H1 (cell line): ENCODE measurements around the gene ZFP90. TPM values are rescaled to one million over a fixed set of nuclear protein-coding genes. Genes with fewer than 3 reads are reported as not detected.

Experiments used
- CTCF ChIA-PET: fragments of 300-600 bp; sonication (Branson Sonifier 250); formaldehyde crosslinking; loops from one replicate; lab custom pipeline; 2021; ENCODE audit not compliant: partially characterized antibody; lab: Charles Lee
- POLR2A ChIA-PET: fragments of 300-600 bp; sonication (Branson Sonifier 250); formaldehyde crosslinking; loops from one replicate; lab custom pipeline; 2021; ENCODE audit warnings: inconsistent platforms; ENCODE audit not compliant: partially characterized antibody; lab: Charles Lee
- DNase-seq, 2 experiments: peaks; one replicate each; pipeline versions ENCODE4 v3.0.0 to v3.0.0-alpha.2; 2010 to 2022; ENCODE audit warnings: low spot score in 2 of 2, low read depth in 1 of 2, mixed read lengths in 1 of 2
- FAIRE-seq: peaks from 2 replicates; lab custom pipeline; 2011; peaks lifted over from hg19 to GRCh38; lab: Jason Lieb, UNC
- H2AFZ ChIP-seq: 2 replicates; pipeline ENCODE4 v1.8.1; 2012; ENCODE audit warnings: low read length, inconsistent platforms
- H2AK5ac ChIP-seq: 2 replicates; pipeline ENCODE4 v1.6.1; 2013; ENCODE audit warnings: low read depth, low read length
- H2BK120ac ChIP-seq: replicated peaks from 2 replicates; pipeline ENCODE3; 2013; ENCODE audit warnings: low read depth, low read length, inconsistent platforms
- H2BK12ac ChIP-seq: 2 replicates; pipeline ENCODE4 v1.6.1; 2013; ENCODE audit warnings: low read depth, low read length
- H2BK15ac ChIP-seq: 2 replicates; pipeline ENCODE4 v1.6.1; 2013; ENCODE audit warnings: low read length
- H2BK20ac ChIP-seq: 2 replicates; pipeline ENCODE4 v1.6.1; 2013; ENCODE audit warnings: low read length
- H2BK5ac ChIP-seq: 2 replicates; pipeline ENCODE4 v1.6.1; 2013; ENCODE audit warnings: low read depth, low read length
- H3K14ac ChIP-seq: 2 replicates; pipeline ENCODE4 v1.6.1; 2013; ENCODE audit warnings: inconsistent platforms; ENCODE audit not compliant: insufficient read length
- H3K18ac ChIP-seq: 2 replicates; pipeline ENCODE4 v1.6.1; 2013; ENCODE audit warnings: low read length; ENCODE audit errors: extremely low read depth
- H3K23ac ChIP-seq: 2 replicates; pipeline ENCODE4 v1.6.1; 2013; ENCODE audit warnings: inconsistent platforms; ENCODE audit not compliant: insufficient read length
- H3K23me2 ChIP-seq: 2 replicates; pipeline ENCODE4 v1.6.1; 2013; ENCODE audit warnings: low read depth, low read length
- H3K27ac ChIP-seq: 2 replicates; pipeline ENCODE4 v1.6.1; 2011; ENCODE audit warnings: low read depth, low read length, inconsistent platforms
- H3K27me3 ChIP-seq, 4 experiments: replicated peaks in 1 of 4; 1 replicate in 1 of 4; 2 replicates in 3 of 4; pipeline versions ENCODE4 v1.6.1 to v1.8.1; 2011 to 2013; ENCODE audit warnings: low read length in 3 of 4, mild to moderate bottlenecking in 3 of 4, inconsistent platforms in 2 of 4, mixed read lengths in 2 of 4, moderate library complexity in 1 of 4; ENCODE audit not compliant: control insufficient read depth in 3 of 4, insufficient read depth in 3 of 4; ENCODE audit errors: extremely low read depth in 1 of 4
- H3K36me3 ChIP-seq, 4 experiments: 2 replicates each; pipeline versions ENCODE4 v1.6.1 to v1.8.1; 2011 to 2013; ENCODE audit warnings: mild to moderate bottlenecking in 4 of 4, low read length in 3 of 4, moderate library complexity in 2 of 4, control low read depth in 1 of 4, inconsistent platforms in 1 of 4; ENCODE audit not compliant: insufficient read depth in 4 of 4, control insufficient read depth in 2 of 4
- H3K4ac ChIP-seq: replicated peaks from 2 replicates; pipeline ENCODE3; 2013; ENCODE audit warnings: low read length, low read depth, mixed read lengths, inconsistent platforms; ENCODE audit not compliant: insufficient read length
- H3K4me1 ChIP-seq, 4 experiments: replicated peaks in 1 of 4; 1 replicate in 1 of 4; 2 replicates in 3 of 4; pipeline versions ENCODE4 v1.6.1 to v1.8.1; 2011 to 2013; ENCODE audit warnings: low read length in 3 of 4, inconsistent platforms in 2 of 4, mixed read lengths in 1 of 4; ENCODE audit not compliant: insufficient read depth in 4 of 4, control insufficient read depth in 3 of 4
- H3K4me2 ChIP-seq, 2 experiments: 2 replicates each; pipeline versions ENCODE4 v1.6.1 to v1.8.1; 2011 to 2013; ENCODE audit warnings: low read depth in 2 of 2, low read length in 2 of 2, control low read depth in 1 of 2, inconsistent platforms in 1 of 2, mild to moderate bottlenecking in 1 of 2; ENCODE audit not compliant: insufficient read depth in 1 of 2
- H3K4me3 ChIP-seq, 4 experiments: fragments of 200-600, 300-600 bp in 1 of 4; sonication (generic), shearing (Covaris generic), sonication (Bioruptor Twin) in 1 of 4; 2 replicates each; pipeline versions ENCODE4 v1.5.1 to v1.8.1; 2011 to 2016; ENCODE audit warnings: low read length in 4 of 4, low read depth in 3 of 4, control low read depth in 2 of 4, inconsistent platforms in 2 of 4, mild to moderate bottlenecking in 2 of 4, mixed read lengths in 1 of 4, moderate library complexity in 1 of 4; ENCODE audit not compliant: insufficient read depth in 2 of 4; ENCODE audit errors: extremely low read depth in 1 of 4
- H3K56ac ChIP-seq: replicated peaks from 2 replicates; pipeline ENCODE3; 2013; ENCODE audit warnings: low read depth, mild to moderate bottlenecking, mixed read lengths, low read length, inconsistent platforms; ENCODE audit not compliant: insufficient read length
- H3K79me1 ChIP-seq: 2 replicates; pipeline ENCODE4 v1.6.1; 2013; ENCODE audit warnings: low read depth, low read length, control low read depth
- H3K79me2 ChIP-seq, 2 experiments: 2 replicates each; pipeline versions ENCODE4 v1.6.1 to v1.8.1; 2012 to 2013; ENCODE audit warnings: low read length in 2 of 2, mild to moderate bottlenecking in 2 of 2, inconsistent platforms in 1 of 2; ENCODE audit not compliant: insufficient read depth in 2 of 2, control insufficient read depth in 1 of 2
- H3K9ac ChIP-seq, 4 experiments: replicated peaks in 1 of 4; 1 replicate in 1 of 4; 2 replicates in 3 of 4; pipeline versions ENCODE4 v1.6.1 to v1.8.1; 2011 to 2013; ENCODE audit warnings: low read depth in 3 of 4, low read length in 3 of 4, control low read depth in 2 of 4, mild to moderate bottlenecking in 2 of 4, moderate library complexity in 2 of 4, inconsistent platforms in 1 of 4; ENCODE audit errors: extremely low read depth in 1 of 4
- H3K9me3 ChIP-seq, 2 experiments: 2 replicates each; pipeline versions ENCODE4 v1.6.1 to v1.8.1; 2012 to 2013; ENCODE audit warnings: mild to moderate bottlenecking in 2 of 2, moderate library complexity in 2 of 2, control low read depth in 1 of 2, inconsistent platforms in 1 of 2, low read depth in 1 of 2, low read length in 1 of 2, mixed read lengths in 1 of 2; ENCODE audit not compliant: insufficient read depth in 2 of 2
- H4K20me1 ChIP-seq, 2 experiments: replicated peaks in 1 of 2; 2 replicates each; pipeline versions ENCODE3 to v1.8.1; 2011 to 2013; ENCODE audit warnings: inconsistent platforms in 2 of 2, low read length in 2 of 2, mild to moderate bottlenecking in 1 of 2; ENCODE audit not compliant: insufficient read depth in 2 of 2, control insufficient read depth in 1 of 2
- H4K5ac ChIP-seq: 2 replicates; pipeline ENCODE4 v1.6.1; 2013; ENCODE audit warnings: low read length, low read depth, mixed read lengths, inconsistent platforms; ENCODE audit not compliant: insufficient read length
- H4K8ac ChIP-seq: 2 replicates; pipeline ENCODE4 v1.8.0; 2013; ENCODE audit warnings: mild to moderate bottlenecking, moderate library complexity, low read length, inconsistent platforms; ENCODE audit not compliant: insufficient read depth; ENCODE audit errors: extremely low read depth
- H4K91ac ChIP-seq: replicated peaks from 2 replicates; pipeline ENCODE3; 2013; ENCODE audit warnings: low read length, mixed read lengths, inconsistent platforms; ENCODE audit not compliant: insufficient read length
- BACH1 ChIP-seq: IDR thresholded peaks from 2 replicates; pipeline ENCODE4 v1.6.1; 2012; ENCODE audit warnings: low read length, improper control_type of control experiment
- CBX8 ChIP-seq: fragments of 300-800, 300-1000 bp; sonication (generic); IDR thresholded peaks from 2 replicates; pipeline ENCODE4 v1.7.1; 2016; ENCODE audit warnings: low read depth, low read length, borderline replicate concordance
- CHD2 ChIP-seq: IDR thresholded peaks from 2 replicates; pipeline ENCODE4 v1.6.1; 2012; ENCODE audit warnings: low read length, improper control_type of control experiment
- EGR1 ChIP-seq: IDR thresholded peaks from 2 replicates; pipeline ENCODE4 v1.6.1; 2011; ENCODE audit warnings: low read depth, low read length, borderline replicate concordance
- POLR2AphosphoS5 ChIP-seq: IDR thresholded peaks from 2 replicates; pipeline ENCODE4 v1.6.1; 2011; ENCODE audit warnings: low read depth, low read length
- RNF2 ChIP-seq: fragments of 200-900, 300-1000 bp; sonication (generic); IDR thresholded peaks from 2 replicates; pipeline ENCODE4 v1.7.1; 2016; ENCODE audit warnings: borderline replicate concordance, low read depth, mild to moderate bottlenecking, antibody characterized with exemption, low read length; ENCODE audit not compliant: poor library complexity, severe bottlenecking; ENCODE audit errors: missing control alignments
- SIN3A ChIP-seq, 2 experiments: IDR thresholded peaks in 1 of 2; conservative IDR thresholded peaks in 1 of 2; 2 replicates each; pipeline ENCODE4 v1.6.1; 2011 to 2012; ENCODE audit warnings: low read length in 2 of 2, improper control_type of control experiment in 1 of 2, low read depth in 1 of 2, mild to moderate bottlenecking in 1 of 2
- SIRT6 ChIP-seq: IDR thresholded peaks from one replicate; pipeline ENCODE4 v1.7.1; 2012; ENCODE audit warnings: low read length, inconsistent platforms
- TEAD4 ChIP-seq: IDR thresholded peaks from 2 replicates; pipeline ENCODE4 v1.6.1; 2012; ENCODE audit warnings: low read depth, low read length, inconsistent platforms, mixed read lengths
- YY1 ChIP-seq: IDR thresholded peaks from 2 replicates; pipeline ENCODE4 v1.6.1; 2011; ENCODE audit warnings: low read depth, mild to moderate bottlenecking, low read length
- WGBS, 2 experiments: shearing (Covaris generic) in 1 of 2; methylation state at CpG; one replicate each; pipeline versions ENCODE4 v1.1.6 to v1.1.7; 2013 to 2015; ENCODE audit warnings: low lambda C conversion rate in 2 of 2, mixed read lengths in 2 of 2, inconsistent platforms in 1 of 2, low coverage in 1 of 2, missing lambda C conversion rate in 1 of 2; ENCODE audit not compliant: insufficient replicate concordance in 2 of 2, insufficient coverage in 1 of 2, insufficient read length in 1 of 2; ENCODE audit errors: extremely low coverage in 1 of 2, missing lambda C conversion rate in 1 of 2; 5-methylcytosine and 5-hydroxymethylcytosine counted together
- polyA plus RNA-seq, 7 experiments: library from polyadenylated mRNA; depleted of rRNA in 3 of 7; stranded (reverse) in 5 of 7; unstranded in 2 of 7; fragments of >200 nt in 5 of 7; fragments of 200-250 nt in 2 of 7; gene quantifications; 1 replicate in 5 of 7; 2 replicates in 1 of 7; 4 replicates in 1 of 7; pipeline versions ENCODE4 v1.2.1 to v1.2.3, GENCODE V29; 2011 to 2013; ENCODE audit warnings: missing spikeins in 2 of 7, mixed read lengths in 2 of 7
- total RNA-seq: library from RNA; stranded (reverse); fragmentation: NEBNext Ultra II Directional; extraction: Animal tissue kit (Norgen Biotek cat#: 25700); gene quantifications from 2 replicates; pipeline ENCODE4 v1.2.1, GENCODE V29; 2021

Gene ZFP90
- total and polyA plus RNA-seq, 2 of the 8 experiments (the other 6 are each of a cell fraction or from before 2014, with no cell fraction given): 10.3 to 19.1 TPM

GRCh38 chr16:68526143-68526781 lies 12.8 kb upstream of the ZFP90 start:
- ChIA-PET CTCF (interaction anchor here (0.9 to 6.4 kb wide), 6 partner anchors 11 to 164 kb away, joined by 3 to 72 read pairs (median 10); no protein-coding TSS in a partner anchor), POLR2A (interaction anchor here (0.9 to 1.5 kb wide), 2 partner anchors 51 to 634 kb away, joined by 3 read pairs; no protein-coding TSS in a partner anchor)
- Histone ChIP-seq H2BK20ac (no peak overlapping the region), H3K79me1 (no peaks in the 10 kb centered on the region), H3K4me2 (no peak overlapping the region), H3K36me3 (no peaks in the 10 kb centered on the region), H4K5ac (no peak overlapping the region), H3K4me3 (no peak overlapping the region), H3K18ac (no peak overlapping the region), H3K56ac (no peak overlapping the region), H3K27ac (no peak overlapping the region), H2BK5ac (no peak overlapping the region), H2AFZ (no peak overlapping the region), H3K79me2 (no peaks in the 10 kb centered on the region), H3K23me2 (peaks cover 7% of the 10 kb centered on the region; the same call in 1 of the 2 replicates), H4K91ac (no peak overlapping the region), H3K9me3 (peaks cover 0 to 7% of the 10 kb centered on the region in 2 experiments; a peak in 1 of 4 replicates), H3K9ac (no peak overlapping the region), H2AK5ac (no peak overlapping the region), H3K27me3 (peaks cover 4 to 22% (median 16%) of the 10 kb centered on the region in 4 experiments), H3K4me1 (peaks cover 0 to 3% (median 3%) of the 10 kb centered on the region in 4 experiments; a peak in 4 of 7 replicates), H4K8ac (no peak overlapping the region), H3K23ac (no peak overlapping the region), H2BK120ac (no peak overlapping the region), H3K4ac (no peak overlapping the region), H2BK15ac (no peak overlapping the region), H3K14ac (no peak overlapping the region), H2BK12ac (no peak overlapping the region), H4K20me1 (no peaks in the 10 kb centered on the region)
- FAIRE-seq (no peak), DNase-seq (no peak)
- WGBS, 2 experiments: 71% methylated on average over 5 of the region's 17 CpGs; no CpG with 5 or more reads in 1 of the 2 experiments
- TF ChIP-seq SIRT6 (no peak), RNF2 (no peak), EGR1 (no peak), CBX8 (no peak), SIN3A (conservative IDR thresholded peaks at IDR 0.05 in 1 of 2, IDR thresholded peaks at IDR 0.05 in 1 of 2; ENCODE audit: low read depth in 1 of 2, low read length in 2 of 2) (no peak), BACH1 (no peak), CHD2 (no peak), POLR2AphosphoS5 (no peak), TEAD4 (no peak), YY1 (no peak)
